ENCODE results near the gene RIT1. TPM values are rescaled to one million over a fixed set of nuclear protein-coding genes. Genes with fewer than 3 reads are reported as not detected.

RIT1 gene
- total RNA-seq, 1 experiment from 2014 or later, result 21.9 TPM

DNA sequence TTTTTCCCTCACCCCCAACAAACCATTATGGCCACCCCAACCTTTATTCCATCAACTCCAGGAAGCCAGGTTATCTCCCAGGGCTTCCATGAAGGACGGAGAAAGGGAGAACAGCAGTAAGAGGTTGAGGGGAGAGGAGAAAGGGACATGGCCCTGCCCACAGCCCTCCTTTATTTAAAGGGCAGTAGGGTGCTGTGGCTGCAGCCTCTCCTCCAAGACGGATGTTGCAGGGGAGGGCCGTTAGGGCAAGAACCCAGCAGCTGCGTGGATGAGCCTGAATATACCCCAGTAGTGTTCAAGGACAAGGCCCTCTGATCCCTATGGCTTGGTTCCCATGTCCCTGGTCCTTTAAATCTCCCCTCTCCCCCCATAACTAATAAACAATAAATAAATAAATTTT lies 36.1 kb upstream of the RIT1 start:
- ChIA-PET CTCF (no interaction called here), POLR2A (no interaction called here)
- peaks cover 77% of the 10 kb centered on the region for H3K36me3 Mint-ChIP-seq (ENCODE audit: insufficient read depth, unreplicated experiment)
- Histone ChIP-seq H3K27me3 (replicated peaks; ENCODE audit: control insufficient read depth, insufficient read depth, low read length) (no peaks in the 10 kb centered on the region), H3K4me1 (peaks cover 9% of the 10 kb centered on the region; the same call in 1 of the 2 replicates), H3K4me3 (ENCODE audit: low read depth, low read length) (no peak overlapping the region), H3K9me3 (no peaks in the 10 kb centered on the region), H3K36me3 (ENCODE audit: control insufficient read depth, insufficient read depth, low read length) (peaks cover 2% of the 10 kb centered on the region)
- no peak for DNase-seq
- no peak overlapping the region for H3K27ac Mint-ChIP-seq (ENCODE audit: unreplicated experiment)
- TF ChIP-seq, protein P1, sequence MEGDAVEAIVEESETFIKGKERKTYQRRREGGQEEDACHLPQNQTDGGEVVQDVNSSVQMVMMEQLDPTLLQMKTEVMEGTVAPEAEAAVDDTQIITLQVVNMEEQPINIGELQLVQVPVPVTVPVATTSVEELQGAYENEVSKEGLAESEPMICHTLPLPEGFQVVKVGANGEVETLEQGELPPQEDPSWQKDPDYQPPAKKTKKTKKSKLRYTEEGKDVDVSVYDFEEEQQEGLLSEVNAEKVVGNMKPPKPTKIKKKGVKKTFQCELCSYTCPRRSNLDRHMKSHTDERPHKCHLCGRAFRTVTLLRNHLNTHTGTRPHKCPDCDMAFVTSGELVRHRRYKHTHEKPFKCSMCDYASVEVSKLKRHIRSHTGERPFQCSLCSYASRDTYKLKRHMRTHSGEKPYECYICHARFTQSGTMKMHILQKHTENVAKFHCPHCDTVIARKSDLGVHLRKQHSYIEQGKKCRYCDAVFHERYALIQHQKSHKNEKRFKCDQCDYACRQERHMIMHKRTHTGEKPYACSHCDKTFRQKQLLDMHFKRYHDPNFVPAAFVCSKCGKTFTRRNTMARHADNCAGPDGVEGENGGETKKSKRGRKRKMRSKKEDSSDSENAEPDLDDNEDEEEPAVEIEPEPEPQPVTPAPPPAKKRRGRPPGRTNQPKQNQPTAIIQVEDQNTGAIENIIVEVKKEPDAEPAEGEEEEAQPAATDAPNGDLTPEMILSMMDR (IDR thresholded peaks at IDR 0.05; ENCODE audit: insufficient read depth in 1 of 2, low read depth in 1 of 2, low read length in 1 of 2, severe bottlenecking in 1 of 2, unreplicated experiment in 1 of 2), result no peak
- no peaks in the 10 kb centered on the region for H3K9me3 Mint-ChIP-seq (ENCODE audit: unreplicated experiment)
- H3K4me1 Mint-ChIP-seq (ENCODE audit: low read depth, unreplicated experiment), result peaks cover 11% of the 10 kb centered on the region
- no peak overlapping the region for H3K4me3 Mint-ChIP-seq (ENCODE audit: unreplicated experiment)
- no peaks in the 10 kb centered on the region for H3K27me3 Mint-ChIP-seq (ENCODE audit: insufficient read depth, unreplicated experiment)
- intact Hi-C loops (cut with micrococcal nuclease; ENCODE audit: unreplicated experiment), result no loop called here
- no TSS peak for BruUV-seq (replicated peaks)

DNA sequence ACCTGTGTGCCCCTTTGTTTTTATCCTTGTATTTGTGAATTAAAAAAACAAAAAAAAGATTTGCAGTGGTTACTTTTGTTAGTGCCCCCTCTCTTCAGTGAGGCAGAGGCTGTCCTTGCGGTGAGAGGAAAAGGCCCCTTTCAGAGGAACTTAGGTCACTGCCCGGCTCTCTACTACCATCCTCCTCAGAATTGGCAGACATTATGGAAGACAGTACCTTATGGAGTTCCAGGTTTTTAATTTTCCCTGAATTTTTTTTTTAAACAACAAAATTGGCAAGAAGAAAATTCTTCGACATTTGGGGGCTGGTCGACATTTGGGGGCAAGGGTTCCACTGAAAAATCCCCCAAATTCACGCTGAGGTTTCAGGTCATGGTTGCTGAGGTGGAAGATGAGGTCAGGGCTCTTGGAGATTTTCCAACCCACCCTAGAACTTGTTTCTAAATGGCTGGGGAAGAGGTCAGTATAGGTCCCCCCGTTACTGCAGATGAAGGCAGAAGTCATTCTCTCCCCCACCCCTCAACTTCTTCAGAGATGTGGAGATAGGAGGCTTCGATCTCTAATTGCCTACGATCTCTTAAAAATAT lies 35.6 kb upstream of the RIT1 start:
- peaks cover 9% of the 10 kb centered on the region; the same call in 1 of the 2 replicates for H3K4me1 ChIP-seq
- Mint-ChIP-seq H3K27me3 (ENCODE audit: insufficient read depth, unreplicated experiment) (no peaks in the 10 kb centered on the region), H3K4me1 (ENCODE audit: low read depth, unreplicated experiment) (peaks cover 11% of the 10 kb centered on the region), H3K9me3 (ENCODE audit: unreplicated experiment) (no peaks in the 10 kb centered on the region), H3K36me3 (ENCODE audit: insufficient read depth, unreplicated experiment) (peaks cover 78% of the 10 kb centered on the region), H3K27ac (ENCODE audit: unreplicated experiment) (no peak overlapping the region), H3K4me3 (ENCODE audit: unreplicated experiment) (no peak overlapping the region)
- ChIA-PET POLR2A (no interaction called here), CTCF (no interaction called here)
- no peaks in the 10 kb centered on the region for H3K27me3 ChIP-seq (replicated peaks; ENCODE audit: control insufficient read depth, insufficient read depth, low read length)
- no peaks in the 10 kb centered on the region for H3K9me3 ChIP-seq
- no peak for DNase-seq
- no peak overlapping the region for H3K4me3 ChIP-seq (ENCODE audit: low read depth, low read length)
- peaks cover 2% of the 10 kb centered on the region for H3K36me3 ChIP-seq (ENCODE audit: control insufficient read depth, insufficient read depth, low read length)
- TF ChIP-seq, protein P1 (IDR thresholded peaks at IDR 0.05; ENCODE audit: insufficient read depth in 1 of 2, low read depth in 1 of 2, low read length in 1 of 2, severe bottlenecking in 1 of 2, unreplicated experiment in 1 of 2), result no peak
- no TSS peak for BruUV-seq (replicated peaks)
- intact Hi-C loops (cut with micrococcal nuclease; ENCODE audit: unreplicated experiment), result no loop called here

DNA sequence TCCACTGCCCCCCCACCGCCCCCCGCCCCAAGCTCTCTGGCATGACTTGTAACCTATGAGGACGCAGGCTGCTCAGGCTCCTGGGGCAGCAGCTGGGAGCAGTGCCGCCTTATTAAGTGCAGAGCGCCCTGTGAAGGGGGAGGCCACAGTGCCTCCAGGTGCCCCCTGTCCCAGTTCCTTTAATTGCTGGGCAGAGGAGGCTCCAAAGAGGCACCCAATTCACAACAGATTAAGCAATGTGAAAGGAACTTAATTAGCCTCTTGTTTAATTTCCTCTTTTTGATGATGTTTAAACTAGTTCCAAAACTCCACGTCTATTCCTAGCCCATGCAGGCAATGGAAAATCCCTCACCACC lies 33.3 kb upstream of the RIT1 start:
- TF ChIP-seq, protein P1 (IDR thresholded peaks at IDR 0.05; ENCODE audit: insufficient read depth in 1 of 2, low read depth in 1 of 2, low read length in 1 of 2, severe bottlenecking in 1 of 2, unreplicated experiment in 1 of 2), result no peak
- intact Hi-C loops (cut with micrococcal nuclease; ENCODE audit: unreplicated experiment), result no loop called here
- Mint-ChIP-seq H3K27me3 (ENCODE audit: insufficient read depth, unreplicated experiment) (no peaks in the 10 kb centered on the region), H3K36me3 (ENCODE audit: insufficient read depth, unreplicated experiment) (peaks cover 71% of the 10 kb centered on the region), H3K4me3 (ENCODE audit: unreplicated experiment) (no peak overlapping the region), H3K27ac (ENCODE audit: unreplicated experiment) (peak overlapping the region; percentile 65), H3K4me1 (ENCODE audit: low read depth, unreplicated experiment) (peaks cover 19% of the 10 kb centered on the region), H3K9me3 (ENCODE audit: unreplicated experiment) (no peaks in the 10 kb centered on the region)
- no peaks in the 10 kb centered on the region for H3K27me3 ChIP-seq (replicated peaks; ENCODE audit: control insufficient read depth, insufficient read depth, low read length)
- no peaks in the 10 kb centered on the region for H3K9me3 ChIP-seq
- no peak for DNase-seq
- ChIA-PET CTCF (interaction anchor here (0.6 to 1.3 kb wide), 4 partner anchors 34 to 51 kb away, joined by 3 to 6 read pairs (median 3); no protein-coding TSS in a partner anchor), POLR2A (interaction anchor here (1.2 kb wide), 1 partner anchor 10 kb away, joined by 3 read pairs; the partner anchor contains the start of gene KHDC4)
- no peak overlapping the region for H3K4me3 ChIP-seq (ENCODE audit: low read depth, low read length)
- H3K36me3 ChIP-seq (ENCODE audit: control insufficient read depth, insufficient read depth, low read length), result no peaks in the 10 kb centered on the region; the same call in 1 of the 2 replicates
- no TSS peak for BruUV-seq (replicated peaks)
- peaks cover 18% of the 10 kb centered on the region for H3K4me1 ChIP-seq
